GM19193 (cell line): ENCODE measurements around the gene NTM.

Experiments used
- POLR2A ChIP-seq: IDR thresholded peaks from 4 replicates; pipeline ENCODE4 v1.6.1; 2011; ENCODE audit not compliant: insufficient read depth, insufficient read length; ENCODE audit errors: extremely low read depth

Gene NTM

DNA sequence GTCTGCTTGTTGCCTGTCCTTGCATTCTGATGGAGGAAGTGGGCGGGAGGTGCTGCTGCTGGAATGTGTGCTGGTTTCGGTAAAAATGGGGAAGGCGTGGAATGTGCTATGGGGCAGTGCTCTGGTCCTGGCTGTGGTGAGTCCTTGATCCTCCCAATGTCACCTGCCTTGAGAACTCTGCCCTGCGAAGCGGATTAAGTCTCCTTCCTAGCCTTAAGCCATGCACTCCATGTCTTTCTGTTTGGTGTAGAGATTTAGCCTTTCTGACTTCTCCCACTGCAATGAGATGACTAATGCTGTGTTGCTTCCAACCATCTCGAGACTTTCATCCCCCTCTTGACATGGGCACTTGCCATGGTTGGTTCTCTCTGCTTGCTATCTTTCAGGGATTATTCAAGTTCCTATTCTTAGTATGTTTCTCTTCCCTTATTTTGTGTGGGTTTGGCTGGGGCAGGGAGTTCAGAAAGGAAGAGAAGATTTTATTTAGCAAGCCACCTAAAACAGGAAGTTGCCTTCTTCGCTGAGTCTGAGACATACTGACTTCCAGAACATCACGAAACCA lies 687.9 kb downstream of the NTM start:
- TF ChIP-seq POLR2A: no peak

DNA sequence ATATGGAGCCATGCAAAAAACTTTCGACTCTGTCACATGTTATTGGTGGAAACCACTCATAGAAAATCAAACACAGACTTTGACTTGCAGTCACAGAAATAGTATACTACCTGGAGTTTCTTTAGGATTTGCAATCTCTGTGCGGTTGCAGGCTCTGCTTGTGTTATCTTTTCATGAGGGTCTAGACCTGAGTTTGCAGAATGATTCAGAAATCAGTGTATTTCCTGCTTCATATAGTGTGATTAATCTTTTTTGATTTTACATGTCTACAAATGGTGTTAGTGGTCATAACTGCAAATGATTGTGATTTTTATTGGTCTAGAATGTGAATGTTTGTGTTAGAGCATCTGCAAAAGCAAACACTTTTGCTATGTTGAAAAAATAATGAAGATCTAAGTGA lies 690.2 kb downstream of the NTM start:
- no peak for TF ChIP-seq POLR2A

DNA sequence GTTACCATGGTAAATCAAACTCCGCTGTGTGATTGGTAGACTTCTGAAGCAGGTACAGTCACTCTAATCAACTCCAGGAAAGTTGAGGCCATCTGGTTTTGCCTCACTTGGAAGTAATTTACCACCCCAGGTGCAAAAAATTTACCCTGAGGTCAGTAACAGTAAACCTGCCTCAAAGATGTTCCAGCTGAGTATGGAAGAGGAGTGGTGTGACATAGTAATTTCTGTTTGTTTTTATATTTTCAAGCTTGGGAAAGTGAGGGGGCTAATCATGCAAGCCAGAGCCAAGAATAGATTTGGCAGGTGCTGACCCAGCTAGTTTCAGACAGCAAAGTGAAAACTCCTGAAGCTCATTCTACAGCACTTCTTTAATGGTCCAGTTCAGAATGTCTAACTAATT lies 691.6 kb downstream of the NTM start:
- TF ChIP-seq POLR2A: no peak

DNA sequence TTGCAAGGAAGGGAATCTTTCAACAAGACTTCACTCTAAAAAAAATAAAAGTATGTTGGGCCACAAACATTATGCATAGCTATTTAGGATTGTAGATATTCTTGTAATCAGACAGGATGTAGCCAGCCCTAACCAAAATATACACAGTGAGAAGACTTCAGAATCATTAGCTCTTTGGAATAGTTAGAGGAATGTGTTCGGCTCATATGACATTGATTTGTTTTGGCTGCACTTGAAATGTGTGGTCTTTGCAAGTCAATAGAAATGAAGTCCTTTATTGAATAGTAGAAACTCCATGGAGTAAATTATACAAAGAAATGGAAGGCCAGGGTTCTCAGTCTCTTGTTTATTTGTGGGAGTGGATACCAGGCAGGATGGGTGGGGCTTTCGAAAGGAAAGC lies 692.1 kb downstream of the NTM start:
- no peak for TF ChIP-seq POLR2A

DNA sequence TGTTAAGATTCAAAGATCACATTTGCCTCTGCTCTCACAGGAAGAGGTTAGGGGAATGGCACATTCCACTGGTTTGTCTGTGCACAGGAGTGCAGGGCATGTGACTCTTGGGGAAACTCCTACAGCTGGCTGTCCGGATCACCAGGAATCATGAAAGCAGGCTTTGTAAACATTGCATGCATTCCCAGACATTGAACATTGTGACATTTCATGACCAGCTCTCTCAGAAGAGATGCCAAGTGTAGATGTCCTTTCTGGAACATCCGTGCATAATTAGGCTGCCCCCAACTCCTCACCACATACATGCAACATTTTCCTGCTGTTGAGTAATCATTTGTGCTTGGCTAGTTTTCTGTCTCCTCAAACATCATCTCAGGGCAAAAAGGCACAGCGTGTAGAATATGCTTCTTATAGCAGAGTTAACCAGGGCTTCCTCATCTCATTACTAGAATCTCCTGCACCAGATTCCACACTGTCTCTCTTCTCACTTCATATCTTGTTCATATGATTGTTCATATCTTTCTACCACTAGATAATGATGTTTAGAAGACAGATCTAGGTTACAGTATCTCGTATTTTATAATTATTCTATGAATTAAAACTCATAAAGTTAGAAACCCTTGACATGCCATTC lies 694.7 kb downstream of the NTM start:
- no peak for TF ChIP-seq POLR2A

DNA sequence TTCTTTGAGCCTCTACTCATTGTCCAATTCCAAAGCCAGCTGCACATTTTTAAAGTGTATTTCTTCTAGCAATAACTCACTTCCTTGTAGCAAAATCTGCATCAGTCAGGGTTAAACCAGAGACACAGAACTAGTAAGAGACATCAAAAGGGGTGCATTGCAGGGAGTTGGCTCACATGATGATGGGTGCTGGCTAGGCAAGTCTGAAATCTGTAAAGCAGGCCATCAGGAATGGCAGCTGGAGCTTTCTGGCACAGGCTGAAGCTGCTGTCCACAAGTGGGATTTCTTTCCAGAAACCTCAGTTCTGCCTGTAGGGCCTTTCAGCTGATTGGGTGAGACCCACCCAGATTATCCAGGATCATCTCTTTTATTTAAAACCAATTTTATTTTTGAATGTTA lies 698.1 kb downstream of the NTM start:
- TF ChIP-seq POLR2A: no peak

DNA sequence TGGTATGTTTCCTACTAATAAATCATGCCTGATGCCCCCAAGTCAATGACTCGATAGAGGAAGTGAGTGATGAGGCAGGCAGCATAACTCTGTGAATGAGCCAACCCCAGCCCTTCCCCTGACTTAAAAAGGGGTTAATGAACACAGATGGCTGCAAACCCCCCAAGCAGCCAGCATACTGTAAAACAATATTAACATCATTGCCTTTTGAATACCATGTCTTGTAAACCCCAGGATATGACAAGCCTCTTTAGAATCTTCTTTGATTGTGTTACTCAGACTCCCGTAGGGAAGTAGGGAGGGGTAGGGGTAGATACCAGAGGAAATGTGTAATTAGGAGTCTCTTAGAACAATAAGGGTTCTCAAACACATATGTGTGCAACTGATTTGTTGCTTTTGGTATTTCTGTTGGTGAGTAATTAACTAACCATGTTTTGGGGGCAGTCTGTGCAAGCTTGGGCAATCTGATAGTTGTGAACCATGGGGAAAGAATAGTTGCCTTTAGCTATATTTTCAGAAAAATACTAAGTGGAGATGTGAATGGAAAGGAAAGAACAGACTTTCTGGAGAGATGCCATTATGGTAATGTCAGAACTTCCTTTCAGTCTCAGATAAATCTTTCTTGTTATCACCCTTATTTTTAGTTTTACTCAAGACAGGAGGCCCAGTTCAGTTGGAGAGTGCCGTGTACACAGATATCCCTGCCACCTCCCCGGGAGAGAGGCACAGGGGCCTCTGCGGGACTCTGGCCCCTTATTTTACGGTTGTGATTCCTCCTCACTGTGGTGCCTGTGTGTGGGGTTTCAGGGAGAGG lies 701.8 kb downstream of the NTM start:
- TF ChIP-seq POLR2A: no peak

DNA sequence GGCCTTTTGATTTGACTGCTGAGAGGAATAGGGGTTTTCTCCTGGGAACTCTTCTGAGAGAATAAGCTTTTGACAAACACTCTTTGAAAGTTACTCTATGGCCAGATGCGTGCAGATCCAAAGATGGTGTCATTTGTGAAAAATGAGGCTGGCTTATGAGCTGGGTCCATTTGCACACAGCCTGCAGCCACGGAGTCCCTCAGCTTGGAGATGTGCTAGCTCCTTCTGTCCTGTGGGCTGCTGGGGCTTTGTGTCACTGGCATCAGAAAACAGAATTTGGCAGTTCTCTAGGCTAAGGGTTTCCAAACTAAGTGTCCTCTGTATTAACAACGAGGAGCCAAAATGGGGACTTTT lies 702.4 kb downstream of the NTM start:
- TF ChIP-seq POLR2A: no peak

DNA sequence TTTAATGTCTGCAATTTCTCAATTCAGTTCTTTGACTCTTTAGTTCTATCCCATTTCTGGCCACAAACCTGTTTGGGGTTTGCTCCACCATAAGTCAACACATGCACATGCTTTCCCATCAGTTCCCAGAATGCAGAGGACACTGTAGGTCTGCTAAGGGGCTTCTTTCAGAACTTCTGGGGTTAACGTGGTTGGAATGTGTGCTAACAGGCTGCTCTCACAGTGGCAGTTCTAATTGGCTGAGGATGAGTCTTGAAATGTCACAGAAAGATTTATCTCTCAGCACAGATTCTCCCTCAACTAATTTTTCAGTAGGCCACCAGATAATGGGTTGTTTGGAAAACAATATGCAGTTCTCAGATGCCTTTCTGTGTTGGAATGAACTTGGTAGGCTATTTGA lies 703.4 kb downstream of the NTM start:
- no peak for TF ChIP-seq POLR2A

DNA sequence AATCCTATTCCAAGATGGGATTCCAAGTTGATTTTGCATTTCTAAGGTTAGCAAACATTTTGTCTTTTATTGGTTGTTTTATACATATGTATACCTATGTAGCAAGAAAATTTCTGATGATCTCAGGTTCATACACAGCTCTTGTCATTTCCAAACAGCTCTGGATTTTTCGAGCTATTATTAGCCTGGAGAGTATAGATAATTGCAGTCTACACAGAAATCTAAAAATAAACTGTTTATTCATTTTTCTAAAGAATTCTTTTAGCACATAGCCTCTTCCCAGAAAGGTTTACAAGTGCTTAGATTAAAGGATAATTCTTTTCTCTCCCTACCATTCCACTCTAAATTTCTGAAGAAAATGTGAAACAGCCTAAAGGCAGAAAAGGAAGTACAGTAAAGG lies 705.0 kb downstream of the NTM start:
- no peak for TF ChIP-seq POLR2A

DNA sequence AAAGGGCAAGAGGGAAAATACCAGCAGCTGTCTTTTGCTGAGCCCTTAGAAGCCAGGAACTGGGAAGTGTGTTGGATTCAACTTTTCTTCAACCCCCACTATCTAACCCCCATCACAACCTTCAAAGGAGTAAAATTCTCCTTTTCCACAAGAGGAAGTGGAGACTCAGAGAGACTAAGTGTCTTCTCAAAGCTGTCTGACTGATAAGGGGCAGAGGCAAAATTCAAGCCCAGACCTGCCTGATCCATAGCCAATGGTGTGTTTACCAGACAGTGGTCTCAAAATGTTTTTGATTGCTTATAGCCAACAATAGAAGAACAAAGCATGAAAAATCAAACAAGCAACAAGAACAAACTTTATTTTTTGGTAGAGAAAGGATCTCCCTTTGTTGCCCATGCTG lies 707.0 kb downstream of the NTM start:
- no peak for TF ChIP-seq POLR2A

DNA sequence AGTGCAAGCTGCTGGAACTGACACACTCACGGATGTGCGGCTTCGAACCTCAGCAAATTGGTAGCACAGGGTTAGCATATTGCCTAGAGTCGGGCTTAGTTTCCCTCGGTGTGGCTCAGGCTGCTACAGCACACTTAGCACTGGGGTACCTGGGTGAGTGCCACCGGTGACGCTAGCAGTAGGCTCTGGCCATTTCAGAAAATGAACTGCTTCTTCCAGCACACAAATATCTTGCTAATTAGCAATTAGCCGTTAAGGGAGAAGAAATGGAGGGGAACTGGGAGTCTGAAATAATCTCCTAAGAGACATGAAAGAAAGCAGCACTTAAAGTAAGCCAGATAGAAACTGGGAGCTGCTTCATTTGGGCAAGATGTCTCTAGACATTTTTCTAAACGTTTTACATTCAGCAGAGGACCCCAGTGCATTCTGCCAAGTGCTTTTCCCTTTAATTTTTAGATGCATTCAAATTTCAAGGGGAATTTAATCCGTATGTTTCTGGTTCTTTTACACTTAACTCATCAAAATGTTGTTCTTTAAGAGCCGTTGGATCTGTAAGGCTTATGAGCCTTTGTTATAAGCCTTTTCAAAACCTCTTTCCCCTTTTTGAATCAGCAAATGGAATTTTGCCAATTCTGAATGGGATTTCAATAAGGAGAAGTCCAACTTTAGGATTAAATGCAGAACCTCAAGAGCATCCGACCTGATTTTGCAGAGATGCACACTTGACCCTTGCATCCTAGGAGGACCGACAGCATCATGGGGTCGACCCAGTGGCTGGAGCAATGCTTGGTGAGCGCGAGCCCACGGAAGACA lies 708.1 kb downstream of the NTM start:
- no peak for TF ChIP-seq POLR2A

DNA sequence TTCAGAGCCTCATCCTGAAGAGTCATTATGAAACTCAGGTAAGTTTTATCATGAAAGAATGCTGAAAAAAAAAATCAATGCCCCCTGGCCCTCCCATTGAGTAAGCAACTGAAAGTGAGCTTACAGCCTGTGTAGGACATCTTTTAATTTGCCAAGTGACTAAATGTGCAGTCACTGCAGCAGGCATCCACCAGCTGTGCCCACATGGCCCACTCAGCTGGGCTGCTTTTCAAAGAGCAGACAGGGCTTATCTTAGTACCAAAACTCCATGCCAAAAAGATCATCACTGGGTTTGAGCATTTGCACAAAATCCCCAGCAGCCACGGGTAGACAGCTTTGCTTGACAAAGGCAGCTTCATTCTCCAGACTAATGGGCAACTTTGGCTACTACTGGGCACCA lies 709.7 kb downstream of the NTM start:
- TF ChIP-seq POLR2A: no peak

DNA sequence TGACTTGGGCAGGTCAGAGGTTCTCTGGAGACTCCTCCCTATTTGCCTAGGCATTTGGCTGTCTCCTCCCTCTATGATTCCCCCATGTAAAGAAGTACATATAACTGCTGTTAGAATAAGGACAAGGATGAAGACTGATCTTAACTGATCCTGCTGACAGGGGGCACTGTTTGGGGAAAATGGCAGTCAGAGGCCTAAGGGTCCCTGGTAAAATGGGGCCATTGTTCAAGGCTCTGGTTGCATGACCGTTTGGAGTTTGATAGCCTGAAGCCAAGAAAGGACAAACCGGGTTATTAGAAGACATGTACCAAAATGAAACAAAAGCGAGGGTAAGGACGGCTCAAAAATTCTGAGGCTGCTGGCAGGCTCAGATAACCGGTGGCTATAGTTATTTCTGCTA lies 712.2 kb downstream of the NTM start:
- no peak for TF ChIP-seq POLR2A

DNA sequence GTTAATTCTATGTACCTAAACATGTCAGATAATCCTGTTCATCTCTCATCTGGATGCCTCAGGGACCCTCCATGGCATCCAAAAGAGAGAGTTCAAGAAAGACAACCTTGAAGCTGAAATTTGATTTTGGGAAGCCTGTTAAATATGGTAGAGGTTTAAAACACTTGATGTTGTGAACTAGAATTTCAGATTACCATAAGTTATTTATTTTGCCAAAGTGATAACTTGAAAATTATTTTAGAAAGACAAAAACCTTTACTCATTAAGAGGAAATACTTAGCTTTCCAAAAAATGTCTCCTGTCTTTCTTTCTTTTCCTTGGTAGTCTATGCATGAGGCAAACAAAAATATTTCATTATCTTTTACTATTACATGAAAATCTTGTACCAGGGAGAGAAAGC lies 714.0 kb downstream of the NTM start:
- no peak for TF ChIP-seq POLR2A
